Progenitor cell of endocrine pancreas (in vitro differentiated cells): ENCODE measurements around the gene SEC23A. TPM values are rescaled to one million over a fixed set of nuclear protein-coding genes. Genes with fewer than 3 reads are reported as not detected.

ENCODE experiments used
- DNase-seq: peaks from one replicate; pipeline ENCODE4 v3.0.0; 2021; ENCODE audit warnings: low spot score; ENCODE audit not compliant: unreplicated experiment
- H3K27ac Mint-ChIP-seq: 2 replicates; pipeline ENCODE4 v1.8.0; 2021; ENCODE audit warnings: mild to moderate bottlenecking, moderate library complexity, mixed read lengths
- H3K27me3 Mint-ChIP-seq: 2 replicates; pipeline ENCODE4 v1.8.0; 2021; ENCODE audit warnings: mixed read lengths
- H3K36me3 Mint-ChIP-seq: 2 replicates; pipeline ENCODE4 v1.8.0; 2022; ENCODE audit warnings: mixed read lengths; ENCODE audit not compliant: insufficient read depth
- H3K4me1 Mint-ChIP-seq: 2 replicates; pipeline ENCODE4 v1.8.0; 2021; ENCODE audit warnings: low read depth, mixed read lengths
- H3K4me3 Mint-ChIP-seq: 2 replicates; pipeline ENCODE4 v1.8.0; 2021; ENCODE audit warnings: low read depth, mild to moderate bottlenecking, moderate library complexity, mixed read lengths
- H3K9me3 Mint-ChIP-seq: 2 replicates; pipeline ENCODE4 v1.8.0; 2021; ENCODE audit warnings: low read depth, mixed read lengths
- total RNA-seq: library from RNA; stranded (reverse); gene quantifications from 2 replicates; pipeline ENCODE4 v1.2.1, GENCODE V29; 2021
- TF ChIP-seq, protein P1 (sequence below): fragments of 200-600 bp; sonication (generic); IDR thresholded peaks from one replicate; pipeline ENCODE4 v1.5.0; 2021; ENCODE audit warnings: antibody characterized with exemption, mild to moderate bottlenecking; ENCODE audit not compliant: unreplicated experiment

Gene SEC23A
- total RNA-seq, 1 donor from 2014 or later, result 69.5 TPM

DNA sequence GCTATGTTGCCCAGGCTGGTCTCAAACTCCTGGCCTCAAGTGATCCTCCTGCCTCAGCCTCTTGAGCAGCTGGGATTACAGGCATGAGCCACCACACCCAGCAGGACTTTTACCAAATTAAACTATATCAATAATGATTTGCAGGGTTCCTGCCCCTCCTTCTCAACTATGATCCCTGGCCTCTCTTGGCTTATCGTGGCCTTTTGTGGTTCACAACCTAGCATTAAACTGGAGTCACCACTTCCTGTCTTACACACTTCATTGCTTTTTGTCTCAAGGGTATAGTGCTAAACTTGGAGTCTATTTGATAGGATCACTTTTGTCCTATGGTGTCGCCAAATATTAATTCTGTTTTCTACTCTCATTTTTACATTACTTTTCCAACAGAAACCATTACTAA, 64.5 kb downstream of the SEC23A start:
- Mint-ChIP-seq H3K9me3 (no peaks in the 10 kb centered on the region), H3K4me3 (no peak overlapping the region), H3K4me1 (peaks cover 4% of the 10 kb centered on the region), H3K27ac (no peak overlapping the region), H3K36me3 (peaks cover 9% of the 10 kb centered on the region), H3K27me3 (no peaks in the 10 kb centered on the region)
- TF ChIP-seq, protein P1, sequence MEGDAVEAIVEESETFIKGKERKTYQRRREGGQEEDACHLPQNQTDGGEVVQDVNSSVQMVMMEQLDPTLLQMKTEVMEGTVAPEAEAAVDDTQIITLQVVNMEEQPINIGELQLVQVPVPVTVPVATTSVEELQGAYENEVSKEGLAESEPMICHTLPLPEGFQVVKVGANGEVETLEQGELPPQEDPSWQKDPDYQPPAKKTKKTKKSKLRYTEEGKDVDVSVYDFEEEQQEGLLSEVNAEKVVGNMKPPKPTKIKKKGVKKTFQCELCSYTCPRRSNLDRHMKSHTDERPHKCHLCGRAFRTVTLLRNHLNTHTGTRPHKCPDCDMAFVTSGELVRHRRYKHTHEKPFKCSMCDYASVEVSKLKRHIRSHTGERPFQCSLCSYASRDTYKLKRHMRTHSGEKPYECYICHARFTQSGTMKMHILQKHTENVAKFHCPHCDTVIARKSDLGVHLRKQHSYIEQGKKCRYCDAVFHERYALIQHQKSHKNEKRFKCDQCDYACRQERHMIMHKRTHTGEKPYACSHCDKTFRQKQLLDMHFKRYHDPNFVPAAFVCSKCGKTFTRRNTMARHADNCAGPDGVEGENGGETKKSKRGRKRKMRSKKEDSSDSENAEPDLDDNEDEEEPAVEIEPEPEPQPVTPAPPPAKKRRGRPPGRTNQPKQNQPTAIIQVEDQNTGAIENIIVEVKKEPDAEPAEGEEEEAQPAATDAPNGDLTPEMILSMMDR, result no peak
- no peak for DNase-seq

DNA sequence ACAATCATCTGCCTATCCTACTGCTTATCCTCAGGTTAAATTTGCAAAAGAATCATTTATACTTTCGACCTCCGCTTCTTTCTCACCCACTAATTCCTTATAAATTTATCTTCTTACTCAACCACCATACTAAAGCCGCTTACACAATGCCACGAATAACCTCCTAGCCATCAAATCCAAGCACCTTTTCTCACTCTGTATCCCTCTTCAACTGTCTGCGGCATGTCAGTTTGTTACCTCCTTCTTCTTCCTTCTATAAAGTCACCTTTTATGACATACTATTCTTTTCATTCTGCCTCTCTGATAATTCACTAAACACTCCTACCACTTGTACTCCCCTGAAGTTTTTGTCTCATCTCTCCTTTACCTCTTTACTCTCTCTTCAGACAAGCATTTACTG, 66.3 kb downstream of the SEC23A start:
- no peaks in the 10 kb centered on the region for H3K9me3 Mint-ChIP-seq
- H3K36me3 Mint-ChIP-seq, result peaks cover 6% of the 10 kb centered on the region
- H3K4me1 Mint-ChIP-seq, result peaks cover 4% of the 10 kb centered on the region
- no peak for DNase-seq
- H3K4me3 Mint-ChIP-seq, result no peak overlapping the region
- no peaks in the 10 kb centered on the region for H3K27me3 Mint-ChIP-seq
- TF ChIP-seq, protein P1, result no peak
- H3K27ac Mint-ChIP-seq, result no peak overlapping the region

DNA sequence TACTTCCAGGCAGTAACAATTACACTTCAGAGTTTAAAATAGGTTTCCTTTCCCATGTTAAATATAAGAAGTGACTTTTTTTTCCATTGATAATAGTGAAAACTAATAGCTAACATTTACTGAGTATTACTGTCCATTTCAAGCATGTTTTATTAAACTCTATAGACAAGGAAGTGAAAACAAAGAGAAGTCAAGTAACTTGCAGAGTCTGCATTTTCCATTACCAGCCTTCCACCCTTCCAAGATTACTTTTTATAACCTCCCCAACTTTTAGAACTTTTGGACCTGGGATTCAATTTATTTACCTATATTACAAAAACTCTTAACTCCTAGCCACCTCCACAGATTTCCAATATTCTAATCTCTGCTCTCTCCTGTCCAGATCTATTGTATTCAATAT, 67.7 kb downstream of the SEC23A start:
- DNase-seq, result no peak
- Mint-ChIP-seq H3K27me3 (no peaks in the 10 kb centered on the region), H3K9me3 (no peaks in the 10 kb centered on the region), H3K4me1 (peaks cover 4% of the 10 kb centered on the region), H3K36me3 (peaks cover 11% of the 10 kb centered on the region), H3K4me3 (no peak overlapping the region), H3K27ac (no peak overlapping the region)
- TF ChIP-seq, protein P1, result no peak

DNA sequence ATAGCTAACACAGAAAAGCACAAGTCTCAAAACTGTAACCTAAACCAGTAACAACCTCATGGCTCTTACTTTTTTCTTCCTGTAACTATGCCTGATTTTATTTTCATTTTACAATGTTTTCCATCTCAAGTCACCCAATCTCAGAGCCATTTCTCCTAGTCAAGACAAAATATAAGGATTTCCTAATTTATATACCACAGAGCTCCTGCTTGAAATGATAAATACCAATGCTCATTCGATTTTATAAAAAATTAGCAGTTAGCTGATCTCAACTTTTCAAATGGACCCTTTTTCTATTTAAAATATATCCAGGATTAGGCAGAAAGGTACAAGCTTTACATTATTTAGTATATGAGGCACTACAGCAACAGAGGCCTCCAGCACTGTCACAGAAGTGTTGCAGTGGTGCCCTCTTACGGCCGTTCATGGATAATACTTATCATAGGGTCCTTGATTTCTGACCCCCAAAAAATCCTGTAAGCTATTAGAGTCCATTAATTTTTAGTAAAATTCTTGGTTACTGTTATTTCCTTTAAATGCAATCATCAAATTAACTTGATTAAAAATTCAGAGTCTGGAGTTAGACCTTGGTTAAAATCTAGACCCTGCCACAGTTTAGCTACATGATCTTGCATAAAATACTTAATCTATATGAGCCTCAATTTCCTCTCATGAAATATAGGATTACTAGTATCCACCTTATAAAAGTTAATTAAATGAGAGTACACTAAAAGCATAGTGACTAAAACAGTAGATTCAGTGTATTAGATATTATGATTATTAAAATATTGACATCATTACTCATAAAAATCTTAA, 68.3 kb downstream of the SEC23A start:
- TF ChIP-seq, protein P1, result peak; percentile 69
- peaks cover 18% of the 10 kb centered on the region for H3K36me3 Mint-ChIP-seq
- H3K27me3 Mint-ChIP-seq, result no peaks in the 10 kb centered on the region
- H3K4me1 Mint-ChIP-seq, result peaks cover 4% of the 10 kb centered on the region
- no peak overlapping the region for H3K27ac Mint-ChIP-seq
- DNase-seq, result no peak
- H3K9me3 Mint-ChIP-seq, result no peaks in the 10 kb centered on the region
- no peak overlapping the region for H3K4me3 Mint-ChIP-seq

DNA sequence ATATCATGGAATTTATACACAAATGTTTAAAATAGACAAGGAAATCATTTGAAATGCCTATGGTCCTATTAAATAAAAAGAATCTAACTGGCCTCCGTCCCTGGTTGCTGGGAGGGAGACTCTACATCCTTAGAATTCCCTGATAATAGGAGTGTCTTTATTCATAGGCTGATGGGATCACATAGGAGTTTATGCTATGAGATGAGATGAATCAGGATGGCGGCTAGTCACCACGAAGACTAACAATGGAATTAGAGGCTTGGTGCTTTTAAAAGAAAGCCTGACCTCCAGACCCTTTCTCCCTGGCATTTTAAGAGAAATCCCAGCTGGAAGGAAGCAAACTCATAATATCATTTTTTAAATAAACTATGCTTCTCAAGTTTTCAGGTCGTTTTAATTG, 69.7 kb downstream of the SEC23A start:
- Mint-ChIP-seq H3K9me3 (no peaks in the 10 kb centered on the region), H3K36me3 (peaks cover 22% of the 10 kb centered on the region), H3K27ac (no peak overlapping the region), H3K4me3 (no peak overlapping the region), H3K4me1 (peaks cover 8% of the 10 kb centered on the region), H3K27me3 (no peaks in the 10 kb centered on the region)
- DNase-seq, result no peak
- TF ChIP-seq, protein P1, result no peak
